ENCODE data around the gene CDKN1A.

The CDKN1A gene

GRCh38 chr6:36716476-36717093, 38.1 kb downstream of the CDKN1A start:
- H3K9me3 ChIP-seq: no peaks in the 10 kb centered on the region
- no peaks in the 10 kb centered on the region for H3K4me1 ChIP-seq (ENCODE audit: control insufficient read depth in 1 of 2, insufficient read depth in 1 of 2, low read depth in 1 of 2, low read length in 1 of 2)
- no peak overlapping the region for H3K27ac ChIP-seq
- TF ChIP-seq, protein P1, sequence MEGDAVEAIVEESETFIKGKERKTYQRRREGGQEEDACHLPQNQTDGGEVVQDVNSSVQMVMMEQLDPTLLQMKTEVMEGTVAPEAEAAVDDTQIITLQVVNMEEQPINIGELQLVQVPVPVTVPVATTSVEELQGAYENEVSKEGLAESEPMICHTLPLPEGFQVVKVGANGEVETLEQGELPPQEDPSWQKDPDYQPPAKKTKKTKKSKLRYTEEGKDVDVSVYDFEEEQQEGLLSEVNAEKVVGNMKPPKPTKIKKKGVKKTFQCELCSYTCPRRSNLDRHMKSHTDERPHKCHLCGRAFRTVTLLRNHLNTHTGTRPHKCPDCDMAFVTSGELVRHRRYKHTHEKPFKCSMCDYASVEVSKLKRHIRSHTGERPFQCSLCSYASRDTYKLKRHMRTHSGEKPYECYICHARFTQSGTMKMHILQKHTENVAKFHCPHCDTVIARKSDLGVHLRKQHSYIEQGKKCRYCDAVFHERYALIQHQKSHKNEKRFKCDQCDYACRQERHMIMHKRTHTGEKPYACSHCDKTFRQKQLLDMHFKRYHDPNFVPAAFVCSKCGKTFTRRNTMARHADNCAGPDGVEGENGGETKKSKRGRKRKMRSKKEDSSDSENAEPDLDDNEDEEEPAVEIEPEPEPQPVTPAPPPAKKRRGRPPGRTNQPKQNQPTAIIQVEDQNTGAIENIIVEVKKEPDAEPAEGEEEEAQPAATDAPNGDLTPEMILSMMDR (IDR thresholded peaks at IDR 0.05): no peak
- H3K4me3 ChIP-seq (ENCODE audit: low read depth in 1 of 2, low read length in 1 of 2): no peak overlapping the region
- peaks cover 90% of the 10 kb centered on the region for H3K36me3 ChIP-seq
- no peaks in the 10 kb centered on the region for H3K27me3 ChIP-seq

DNA sequence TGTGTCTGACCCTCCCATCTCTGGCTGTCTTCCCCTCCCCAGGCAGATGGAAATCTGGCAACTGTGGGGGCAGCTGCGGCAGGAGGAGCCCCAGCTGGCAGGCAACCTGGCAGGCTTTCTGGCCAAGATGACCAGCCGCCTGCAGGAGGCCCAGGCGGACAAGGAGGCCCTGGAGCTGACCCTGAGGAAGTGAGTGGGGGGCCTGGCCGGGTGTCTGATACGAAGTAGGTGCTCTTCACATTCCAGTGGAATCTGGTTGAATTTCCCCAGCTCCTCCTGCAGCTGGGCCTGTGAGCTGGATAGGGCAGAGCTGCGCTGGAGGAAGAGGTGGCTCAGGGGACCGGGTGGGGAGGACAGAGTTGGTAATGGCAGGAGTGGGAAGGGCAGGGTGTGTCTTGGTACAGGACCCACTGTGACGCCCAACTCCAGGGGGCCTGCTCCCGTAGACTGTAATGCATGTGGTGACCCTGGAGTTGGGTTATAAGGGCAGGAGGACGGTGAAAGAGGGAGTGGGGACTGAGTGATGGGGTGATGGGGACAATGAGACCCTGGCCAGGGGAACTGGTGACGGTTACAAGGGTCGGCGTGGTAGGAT, 38.8 kb downstream of the CDKN1A start:
- H3K9me3 ChIP-seq: no peaks in the 10 kb centered on the region
- TF ChIP-seq, protein P1 (IDR thresholded peaks at IDR 0.05): no peak
- H3K36me3 ChIP-seq: peaks cover 92% of the 10 kb centered on the region
- H3K27me3 ChIP-seq: no peaks in the 10 kb centered on the region
- no peaks in the 10 kb centered on the region for H3K4me1 ChIP-seq (ENCODE audit: control insufficient read depth in 1 of 2, insufficient read depth in 1 of 2, low read depth in 1 of 2, low read length in 1 of 2)
- H3K4me3 ChIP-seq (ENCODE audit: low read depth in 1 of 2, low read length in 1 of 2): no peak overlapping the region
- H3K27ac ChIP-seq: no peak overlapping the region

DNA sequence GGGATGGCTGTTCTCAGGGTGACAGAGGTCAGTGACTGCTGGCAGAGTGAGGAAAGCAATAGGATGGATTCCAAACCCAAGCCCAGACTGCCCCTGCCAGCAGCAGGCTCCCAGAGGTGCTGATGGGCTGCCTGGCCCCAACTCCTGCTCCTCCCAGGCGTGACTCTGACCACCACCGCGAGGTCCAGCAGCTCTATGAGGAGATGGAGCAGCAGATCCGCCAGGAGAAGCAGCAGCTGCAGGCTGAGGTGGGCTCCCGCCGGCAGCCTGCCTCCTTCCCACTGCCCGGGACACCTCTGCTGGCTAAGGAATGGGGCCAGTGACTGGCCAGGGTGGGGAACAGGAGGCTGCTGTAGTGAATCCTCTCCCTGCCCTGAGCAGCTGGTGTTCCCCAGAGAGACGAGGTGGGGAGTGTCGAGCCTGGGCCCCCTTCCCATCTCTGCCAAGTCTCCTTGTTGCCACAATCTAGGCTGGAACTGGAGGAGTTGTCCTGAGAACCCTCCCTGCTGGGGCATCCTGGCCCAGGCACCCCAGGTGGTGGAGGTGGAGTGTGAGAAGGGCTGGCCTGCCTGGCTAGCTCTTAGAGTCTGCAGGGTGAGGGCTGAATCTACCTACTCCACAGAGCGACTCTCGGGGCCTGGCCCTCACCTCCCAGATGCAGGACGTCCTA, 39.5 kb downstream of the CDKN1A start:
- Histone ChIP-seq H3K27ac (no peak overlapping the region), H3K4me3 (ENCODE audit: low read depth in 1 of 2, low read length in 1 of 2) (no peak overlapping the region), H3K27me3 (no peaks in the 10 kb centered on the region), H3K36me3 (peaks cover 96% of the 10 kb centered on the region), H3K4me1 (ENCODE audit: control insufficient read depth in 1 of 2, insufficient read depth in 1 of 2, low read depth in 1 of 2, low read length in 1 of 2) (no peaks in the 10 kb centered on the region), H3K9me3 (no peaks in the 10 kb centered on the region)
- TF ChIP-seq, protein P1 (IDR thresholded peaks at IDR 0.05): no peak

DNA sequence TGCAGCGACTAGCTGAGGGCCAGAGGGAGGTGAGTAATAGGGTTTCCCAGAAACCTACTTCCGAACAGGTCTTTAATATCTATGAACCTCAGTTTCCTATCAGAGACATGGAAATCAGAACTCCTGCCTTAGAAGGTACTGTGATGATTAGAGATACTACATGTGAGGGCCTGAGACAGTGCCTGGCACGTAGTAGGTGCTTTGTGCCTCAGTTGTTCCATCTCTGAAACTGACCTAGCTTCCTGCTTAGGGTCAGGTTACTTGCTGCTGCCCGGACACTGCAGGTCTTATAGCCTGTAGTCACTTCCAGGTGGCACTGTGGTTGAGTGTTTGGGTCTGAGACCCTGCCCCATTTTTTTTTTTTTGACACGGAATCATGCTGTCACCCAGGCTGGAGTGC, 40.0 kb downstream of the CDKN1A start:
- Histone ChIP-seq H3K36me3 (peaks cover 97% of the 10 kb centered on the region), H3K4me1 (ENCODE audit: control insufficient read depth in 1 of 2, insufficient read depth in 1 of 2, low read depth in 1 of 2, low read length in 1 of 2) (no peaks in the 10 kb centered on the region), H3K27me3 (no peaks in the 10 kb centered on the region), H3K4me3 (ENCODE audit: low read depth in 1 of 2, low read length in 1 of 2) (no peak overlapping the region), H3K27ac (no peak overlapping the region), H3K9me3 (no peaks in the 10 kb centered on the region)
- TF ChIP-seq, protein P1 (IDR thresholded peaks at IDR 0.05): no peak

GRCh38 chr6:36719126-36719525, 40.6 kb downstream of the CDKN1A start:
- Histone ChIP-seq H3K9me3 (no peaks in the 10 kb centered on the region), H3K4me1 (ENCODE audit: control insufficient read depth in 1 of 2, insufficient read depth in 1 of 2, low read depth in 1 of 2, low read length in 1 of 2) (no peaks in the 10 kb centered on the region), H3K4me3 (ENCODE audit: low read depth in 1 of 2, low read length in 1 of 2) (no peak overlapping the region), H3K27ac (no peak overlapping the region), H3K36me3 (peaks cover 92% of the 10 kb centered on the region), H3K27me3 (no peaks in the 10 kb centered on the region)
- TF ChIP-seq, protein P1 (IDR thresholded peaks at IDR 0.05): no peak
